Endothelial cell of umbilical vein (primary cell): ENCODE data around the gene MGAT5. TPM values are rescaled to one million over a fixed set of nuclear protein-coding genes. Genes with fewer than 3 reads are reported as not detected.

Experiments used
- BruUV-seq: library from RNA; stranded (reverse); fragments of 400-500 nt; replicated peaks from 2 replicates; lab custom pipeline; 2021; lab: Mats Ljungman, UMichigan
- CTCF ChIA-PET: fragments of 300-600, 350-600 bp; sonication (Branson Sonifier 250); formaldehyde crosslinking; loops from one replicate; lab custom pipeline; 2021; ENCODE audit warnings: antibody characterized with exemption, inconsistent platforms; lab: Charles Lee
- POLR2A ChIA-PET: fragments of 300-600, 350-600 bp; sonication (Branson Sonifier 250); formaldehyde crosslinking; loops from one replicate; lab custom pipeline; 2021; ENCODE audit warnings: antibody characterized with exemption, inconsistent platforms; lab: Charles Lee
- DNase-seq: peaks from one replicate; pipeline ENCODE4 v3.0.0-alpha.2; 2011; ENCODE audit warnings: low read depth, low spot score
- FAIRE-seq: peaks from 2 replicates; lab custom pipeline; 2011; peaks lifted over from hg19 to GRCh38; lab: Jason Lieb, UNC
- H2AFZ ChIP-seq: 2 replicates; pipeline ENCODE4 v1.6.0; 2012; ENCODE audit warnings: low read depth, low read length, control low read depth, inconsistent platforms
- H3K27ac ChIP-seq: 2 replicates; pipeline ENCODE4 v1.5.1; 2011; ENCODE audit warnings: low read depth, mild to moderate bottlenecking, control low read depth, low read length, moderate library complexity; ENCODE audit not compliant: insufficient read depth
- H3K27me3 ChIP-seq, 2 experiments: 2 replicates each; pipeline versions ENCODE4 v1.6.0 to v1.6.1; 2011; ENCODE audit warnings: low read length in 2 of 2, mixed read lengths in 1 of 2; ENCODE audit not compliant: control insufficient read depth in 2 of 2, insufficient read depth in 2 of 2
- H3K36me3 ChIP-seq, 2 experiments: 2 replicates in 1 of 2; 3 replicates in 1 of 2; pipeline ENCODE4 v1.5.1; 2011; ENCODE audit warnings: low read length in 2 of 2, mild to moderate bottlenecking in 1 of 2, moderate library complexity in 1 of 2; ENCODE audit not compliant: control insufficient read depth in 2 of 2, insufficient read depth in 2 of 2; ENCODE audit errors: extremely low read depth in 1 of 2
- H3K4me1 ChIP-seq: 3 replicates; pipeline ENCODE4 v1.5.1; 2011; ENCODE audit warnings: mild to moderate bottlenecking, low read length; ENCODE audit not compliant: control insufficient read depth, insufficient read depth; ENCODE audit errors: extremely low read depth
- H3K4me2 ChIP-seq: 2 replicates; pipeline ENCODE4 v1.6.1; 2011; ENCODE audit warnings: low read length, control low read depth, mixed read lengths; ENCODE audit not compliant: insufficient read depth
- H3K4me3 ChIP-seq, 3 experiments: fragments of 200-600 bp in 1 of 3; sonication (generic), shearing (Covaris generic) in 1 of 3; replicated peaks in 1 of 3; 2 replicates each; pipeline ENCODE4 v1.5.1; 2011 to 2016; ENCODE audit warnings: control low read depth in 3 of 3, low read length in 3 of 3, mild to moderate bottlenecking in 2 of 3, inconsistent platforms in 1 of 3, low read depth in 1 of 3, moderate library complexity in 1 of 3; ENCODE audit not compliant: insufficient read depth in 1 of 3
- H3K79me2 ChIP-seq: 2 replicates; pipeline ENCODE4 v1.6.0; 2012; ENCODE audit warnings: low read length, inconsistent platforms; ENCODE audit not compliant: control insufficient read depth, insufficient read depth
- H3K9ac ChIP-seq: replicated peaks from 2 replicates; pipeline ENCODE3; 2011; ENCODE audit warnings: low read length, control low read depth; ENCODE audit not compliant: insufficient read depth; ENCODE audit errors: extremely low read depth
- H3K9me1 ChIP-seq: replicated peaks from 3 replicates; pipeline ENCODE4 v1.6.0; 2011; ENCODE audit warnings: mild to moderate bottlenecking, low read length; ENCODE audit not compliant: control insufficient read depth, insufficient read depth; ENCODE audit errors: extremely low read depth
- H3K9me3 ChIP-seq: replicated peaks from 2 replicates; pipeline ENCODE4 v1.5.1; 2012; ENCODE audit warnings: low read length, inconsistent platforms; ENCODE audit not compliant: control insufficient read depth, insufficient read depth
- H4K20me1 ChIP-seq: replicated peaks from 2 replicates; pipeline ENCODE3; 2011; ENCODE audit warnings: mild to moderate bottlenecking, low read length; ENCODE audit not compliant: control insufficient read depth, insufficient read depth; ENCODE audit errors: extremely low read depth
- EZH2 ChIP-seq: IDR thresholded peaks from 2 replicates; pipeline ENCODE4 v1.6.1; 2012; ENCODE audit warnings: borderline replicate concordance, low read depth, mild to moderate bottlenecking, moderate library complexity, low read length, inconsistent platforms; ENCODE audit not compliant: severe bottlenecking
- FOS ChIP-seq: IDR thresholded peaks from 2 replicates; pipeline ENCODE4 v1.6.1; 2011; ENCODE audit warnings: mild to moderate bottlenecking, low read length, moderate library complexity, borderline replicate concordance; ENCODE audit not compliant: insufficient read depth
- GATA2 ChIP-seq: IDR thresholded peaks from 2 replicates; pipeline ENCODE4 v1.7.0; 2011; ENCODE audit warnings: low read depth, mild to moderate bottlenecking, moderate library complexity, mixed read lengths, low read length; ENCODE audit not compliant: insufficient read length, insufficient read depth
- JUN ChIP-seq: IDR thresholded peaks from 2 replicates; pipeline ENCODE4 v1.6.1; 2011; ENCODE audit warnings: borderline replicate concordance, low read depth; ENCODE audit not compliant: insufficient read length, insufficient read depth
- MAX ChIP-seq: IDR thresholded peaks from 2 replicates; pipeline ENCODE4 v1.6.1; 2011; ENCODE audit not compliant: insufficient read depth, insufficient read length
- MYC ChIP-seq: IDR thresholded peaks from one replicate; pipeline ENCODE4 v1.6.1; 2011; ENCODE audit warnings: mild to moderate bottlenecking, low read depth, low read length
- POLR2A ChIP-seq: IDR thresholded peaks from 2 replicates; pipeline ENCODE4 v1.6.1; 2012; ENCODE audit warnings: low read depth, mild to moderate bottlenecking, control low read depth, low read length
- POLR2AphosphoS5 ChIP-seq: IDR thresholded peaks from 2 replicates; pipeline ENCODE4 v1.6.1; 2012; ENCODE audit warnings: low read depth, mild to moderate bottlenecking, control low read depth, low read length, moderate library complexity; ENCODE audit not compliant: insufficient read depth
- dilution Hi-C: fragments of 300-500 bp; cut with MboI; formaldehyde crosslinking; loops from one replicate; pipeline ENCODE4 v1.15.0; 2019; ENCODE audit warnings: low sequenced_read_pairs; ENCODE audit not compliant: extremely low pct_ligation_motif_present
- intact Hi-C: fragments of 100-400 bp; cut with micrococcal nuclease; formaldehyde crosslinking; loops from one replicate; pipeline ENCODE4 v1.10.0; 2022
- polyA plus RNA-seq, 4 experiments: library from polyadenylated mRNA; depleted of rRNA in 3 of 4; stranded (reverse) in 3 of 4; unstranded in 1 of 4; fragments of >200 nt; gene quantifications; 2 replicates each; pipeline versions ENCODE4 v1.2.1 to v1.2.3, GENCODE V29; 2011 to 2012; ENCODE audit warnings: missing spikeins in 1 of 4
- total RNA-seq: library from RNA; stranded (reverse); gene quantifications from 2 replicates; pipeline ENCODE4 v1.2.3, GENCODE V29; 2021
- TF ChIP-seq, protein P1 (sequence below), 2 donors: IDR thresholded peaks; 1 replicate in 1 of 2; 2 replicates in 1 of 2; pipeline ENCODE4 v1.5.1; 2011; ENCODE audit warnings: low read length in 2 of 2, mild to moderate bottlenecking in 2 of 2, moderate library complexity in 2 of 2, control low read depth in 1 of 2, inconsistent platforms in 1 of 2, low read depth in 1 of 2; ENCODE audit not compliant: insufficient read depth in 1 of 2; ENCODE audit errors: extremely low read depth in 1 of 2

MGAT5 gene
- total and polyA plus RNA-seq, 2 donors (not counting 3 experiments of a cell fraction or from before 2014, with no cell fraction given): 17.7 to 84.1 TPM

GRCh38 chr2:134416637-134417036, 162.8 kb downstream of the MGAT5 start:
- Histone ChIP-seq H3K9ac (no peak overlapping the region), H3K9me3 (no peaks in the 10 kb centered on the region), H3K27me3 (no peaks in the 10 kb centered on the region), H3K4me2 (no peak overlapping the region), H3K27ac (no peak overlapping the region), H2AFZ (no peak overlapping the region), H4K20me1 (no peaks in the 10 kb centered on the region), H3K36me3 (peaks cover 0 to 2% of the 10 kb centered on the region in 2 experiments), H3K4me3 (no peak overlapping the region), H3K79me2 (no peaks in the 10 kb centered on the region), H3K4me1 (peaks cover 3% of the 10 kb centered on the region), H3K9me1 (no peaks in the 10 kb centered on the region)
- no TSS peak for BruUV-seq
- ChIA-PET POLR2A (no interaction called here), CTCF (interaction anchor here (2.1 to 3.4 kb wide), 2 partner anchors 34 to 298 kb away, joined by 8 to 20 read pairs; no protein-coding TSS in a partner anchor)
- dilution Hi-C loops (no loop called here), intact Hi-C loops (loop anchor here (1.0 kb wide), 1 partner anchor 10 kb away; no protein-coding TSS in a partner anchor)
- FAIRE-seq: no peak
- no peak for TF ChIP-seq GATA2
- no peak for TF ChIP-seq JUN
- TF ChIP-seq POLR2A: no peak
- TF ChIP-seq MAX: no peak
- TF ChIP-seq, protein P1, sequence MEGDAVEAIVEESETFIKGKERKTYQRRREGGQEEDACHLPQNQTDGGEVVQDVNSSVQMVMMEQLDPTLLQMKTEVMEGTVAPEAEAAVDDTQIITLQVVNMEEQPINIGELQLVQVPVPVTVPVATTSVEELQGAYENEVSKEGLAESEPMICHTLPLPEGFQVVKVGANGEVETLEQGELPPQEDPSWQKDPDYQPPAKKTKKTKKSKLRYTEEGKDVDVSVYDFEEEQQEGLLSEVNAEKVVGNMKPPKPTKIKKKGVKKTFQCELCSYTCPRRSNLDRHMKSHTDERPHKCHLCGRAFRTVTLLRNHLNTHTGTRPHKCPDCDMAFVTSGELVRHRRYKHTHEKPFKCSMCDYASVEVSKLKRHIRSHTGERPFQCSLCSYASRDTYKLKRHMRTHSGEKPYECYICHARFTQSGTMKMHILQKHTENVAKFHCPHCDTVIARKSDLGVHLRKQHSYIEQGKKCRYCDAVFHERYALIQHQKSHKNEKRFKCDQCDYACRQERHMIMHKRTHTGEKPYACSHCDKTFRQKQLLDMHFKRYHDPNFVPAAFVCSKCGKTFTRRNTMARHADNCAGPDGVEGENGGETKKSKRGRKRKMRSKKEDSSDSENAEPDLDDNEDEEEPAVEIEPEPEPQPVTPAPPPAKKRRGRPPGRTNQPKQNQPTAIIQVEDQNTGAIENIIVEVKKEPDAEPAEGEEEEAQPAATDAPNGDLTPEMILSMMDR (IDR thresholded peaks at IDR 0.05; ENCODE audit: extremely low read depth in 1 of 2, insufficient read depth in 1 of 2, low read depth in 1 of 2, low read length in 2 of 2): no peak
- no peak for TF ChIP-seq EZH2
- no peak for TF ChIP-seq FOS
- TF ChIP-seq POLR2AphosphoS5: no peak
- no peak for TF ChIP-seq MYC
- DNase-seq: no peak
